ENCODE data around the gene PAWR.
"Not testable (repeated sequence)": the region's sequence is repeated elsewhere in the genome, so short reads cannot be mapped to it uniquely, and the experiment has no call there.

The PAWR gene

DNA sequence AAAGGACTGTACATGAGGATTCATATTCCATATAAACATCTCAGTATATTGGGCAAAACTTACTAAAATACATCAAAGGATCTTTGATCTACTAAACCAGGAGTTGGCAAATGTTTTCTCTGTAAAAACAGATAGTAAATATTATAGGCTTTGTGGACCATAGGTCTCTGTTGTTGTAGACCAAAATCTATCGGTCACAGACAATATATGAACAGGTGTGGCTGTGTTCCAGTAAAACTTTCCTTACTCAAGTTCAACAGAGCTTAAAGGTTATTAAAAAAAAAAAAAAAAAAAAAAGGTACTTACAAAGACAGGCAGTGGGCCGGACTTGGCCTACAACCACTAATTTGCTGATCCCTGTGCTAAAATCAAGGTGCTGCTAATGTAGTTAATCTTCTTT lies 40.3 kb downstream of the PAWR start:
- no peak for DNase-seq

DNA sequence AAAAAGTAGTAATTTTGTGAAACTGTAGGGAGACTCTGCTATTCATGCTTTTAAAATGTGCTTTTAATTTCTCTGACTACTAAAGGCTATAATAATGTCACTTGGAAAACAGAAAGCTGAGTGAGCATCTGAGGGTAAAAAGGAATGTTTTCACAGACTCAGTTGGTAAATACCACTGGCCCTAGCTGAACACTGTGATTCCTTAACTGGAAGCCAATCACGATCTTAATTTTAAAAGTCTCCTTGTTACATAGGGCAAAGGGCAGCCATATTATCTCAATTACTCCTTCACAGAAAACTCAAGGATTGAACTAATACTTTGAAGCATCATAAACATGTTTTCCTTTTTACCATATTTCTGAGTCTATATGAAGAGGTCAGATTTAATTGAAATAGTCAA lies 41.9 kb downstream of the PAWR start:
- no peak for DNase-seq

DNA sequence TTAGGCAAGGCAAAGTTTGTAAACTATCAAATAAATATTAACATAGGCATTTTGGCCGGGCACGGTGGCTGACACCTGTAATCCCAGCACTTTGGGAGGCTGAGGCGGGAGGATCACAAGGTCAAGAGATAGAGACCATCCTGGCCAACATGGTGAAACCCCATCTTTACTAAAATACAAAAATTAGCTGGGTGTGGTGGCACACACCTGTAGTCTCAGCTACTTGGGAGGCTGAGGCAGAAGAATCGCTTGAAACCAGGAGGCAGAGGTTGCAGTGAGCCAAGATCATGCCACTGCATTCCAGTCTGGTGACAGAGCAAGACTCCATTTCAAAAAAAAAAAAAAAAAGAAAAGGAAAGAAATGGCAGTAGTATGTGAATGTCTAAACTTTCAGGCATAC lies 43.9 kb downstream of the PAWR start:
- DNase-seq: not testable (repeated sequence)

DNA sequence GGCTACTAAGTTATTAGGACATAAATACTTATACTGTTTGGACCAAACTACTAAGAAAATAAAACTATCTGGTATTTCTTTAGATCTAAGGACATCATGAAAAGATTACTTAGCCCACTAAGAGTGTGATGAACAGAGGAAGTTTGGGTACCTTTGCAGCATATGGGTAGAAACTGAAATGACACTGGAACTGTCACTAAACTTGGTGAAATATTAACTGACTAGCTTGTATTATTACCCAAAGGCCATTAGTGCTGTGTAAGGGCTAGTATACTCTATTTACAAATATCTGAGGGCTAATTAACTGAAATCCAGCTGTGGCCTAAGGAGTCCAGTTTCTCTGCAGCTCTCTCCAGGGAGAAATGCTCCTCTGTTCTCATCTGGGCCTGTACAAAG lies 45.5 kb downstream of the PAWR start:
- DNase-seq: no peak

DNA sequence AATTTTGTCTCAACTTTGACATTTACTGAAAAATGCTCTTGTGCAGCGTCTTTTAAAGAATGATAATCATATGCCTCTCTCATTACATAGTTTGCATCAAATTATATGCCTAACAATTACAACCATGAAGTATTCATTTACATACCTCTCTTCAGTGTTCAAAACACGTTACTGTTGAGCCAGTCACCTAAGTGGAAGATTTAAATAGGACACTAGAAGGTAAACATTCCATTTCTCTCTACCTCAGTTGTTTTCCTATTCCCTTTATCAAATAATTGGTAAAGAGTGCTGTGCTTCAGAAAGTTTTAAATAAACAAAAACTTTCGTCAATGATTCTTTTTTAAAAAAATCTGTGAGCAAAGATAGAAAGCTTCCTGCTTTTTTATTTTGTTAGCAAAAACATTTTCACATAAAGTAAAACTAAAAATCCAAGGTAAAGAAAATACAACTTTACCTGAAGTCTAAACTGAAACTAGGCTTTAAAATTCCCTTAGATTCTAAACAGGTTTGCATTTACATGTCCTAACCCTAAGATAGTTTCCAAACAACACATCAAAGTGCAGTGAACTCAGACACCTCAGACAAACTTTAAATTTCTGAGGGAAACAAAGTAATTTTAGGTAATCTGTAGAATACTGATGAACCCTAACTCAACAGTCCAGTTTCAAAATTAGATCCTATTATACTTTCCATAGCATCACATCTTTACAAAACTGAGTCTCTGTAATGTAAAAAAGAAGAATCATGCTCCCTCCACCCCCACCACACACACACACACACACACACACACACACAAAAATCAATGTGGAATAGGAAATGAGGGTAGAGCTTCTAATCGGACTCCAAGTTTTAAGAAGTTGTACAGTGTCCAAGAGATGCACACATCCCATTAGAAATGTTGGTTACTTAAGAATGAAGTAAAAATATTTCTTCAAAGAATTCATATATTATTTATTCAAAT lies 46.2 kb downstream of the PAWR start:
- DNase-seq: no peak

GRCh38 chr12:79643821-79644220 lies 46.9 kb downstream of the PAWR start:
- DNase-seq: no peak

GRCh38 chr12:79638490-79638889 lies 52.3 kb downstream of the PAWR start:
- DNase-seq: no peak

- no peak for DNase-seq
Observed at GRCh38 chr12:79637093-79637492, 53.7 kb downstream of the PAWR start.

- no peak for DNase-seq
Observed at GRCh38 chr12:79635676-79636075, 55.1 kb downstream of the PAWR start.

DNA sequence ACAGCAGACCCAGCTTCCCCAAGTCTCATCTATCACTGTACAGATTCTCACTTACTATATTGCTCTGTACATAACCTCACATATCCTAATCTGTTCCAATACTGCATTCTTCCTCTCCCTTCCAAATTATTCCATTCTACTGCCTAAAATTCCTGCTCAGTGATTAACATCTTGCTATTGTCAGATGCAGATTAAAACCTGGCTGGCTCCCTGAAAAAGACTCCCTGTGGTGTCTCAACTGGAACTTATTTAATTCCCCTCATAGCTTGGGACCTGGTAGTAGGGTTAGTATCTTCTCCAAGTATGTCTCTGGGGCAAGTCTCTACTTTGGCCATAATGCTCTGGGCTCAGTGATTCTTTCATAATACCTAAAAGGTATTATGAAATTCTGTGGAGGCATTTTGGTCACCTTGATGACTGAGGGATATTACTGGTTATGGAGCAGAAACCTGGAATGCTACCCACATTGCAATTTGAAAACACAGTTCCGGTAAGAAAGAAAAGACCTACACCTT lies 55.8 kb downstream of the PAWR start:
- DNase-seq: no peak

DNA sequence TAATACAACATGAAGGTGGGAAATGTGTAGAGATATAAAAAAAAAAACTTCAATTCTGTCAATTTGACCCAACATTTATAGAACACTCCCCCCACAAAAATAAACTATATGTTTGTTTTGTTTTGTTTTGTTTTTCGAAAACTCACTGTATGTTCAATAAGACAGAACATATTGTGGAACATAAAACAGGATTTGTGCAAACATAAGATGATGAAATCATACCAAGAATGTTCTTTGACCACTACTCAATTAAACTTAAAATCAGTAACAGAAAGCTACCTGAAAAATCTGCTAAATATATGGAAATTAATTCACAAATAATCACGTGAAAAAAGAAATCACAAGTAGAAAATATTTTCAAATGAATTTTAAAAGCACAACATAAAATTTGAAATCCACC lies 61.2 kb downstream of the PAWR start:
- no peak for DNase-seq

DNA sequence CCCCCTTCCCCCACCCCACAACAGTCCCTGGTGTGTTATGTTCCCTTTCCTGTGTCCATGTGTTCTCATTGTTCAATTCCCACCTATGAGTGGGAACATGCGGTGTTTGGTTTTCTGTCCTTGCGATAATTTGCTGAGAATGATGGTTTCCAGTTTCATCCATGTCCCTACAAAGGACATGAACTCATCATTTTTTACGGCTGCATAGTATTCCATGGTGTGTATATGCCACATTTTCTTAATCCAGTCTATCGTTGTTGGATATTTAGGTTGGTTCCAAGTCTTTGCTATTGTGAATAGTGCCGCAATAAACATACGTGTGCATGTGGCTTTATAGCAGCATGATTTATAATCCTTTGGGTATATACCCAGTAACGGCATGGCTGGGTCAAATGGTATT lies 64.0 kb downstream of the PAWR start:
- not testable (repeated sequence) for DNase-seq

GRCh38 chr12:79624378-79624777 lies 66.4 kb downstream of the PAWR start:
- no peak for DNase-seq

- DNase-seq: no peak
Observed at GRCh38 chr12:79619872-79620562, 70.7 kb downstream of the PAWR start.

DNA sequence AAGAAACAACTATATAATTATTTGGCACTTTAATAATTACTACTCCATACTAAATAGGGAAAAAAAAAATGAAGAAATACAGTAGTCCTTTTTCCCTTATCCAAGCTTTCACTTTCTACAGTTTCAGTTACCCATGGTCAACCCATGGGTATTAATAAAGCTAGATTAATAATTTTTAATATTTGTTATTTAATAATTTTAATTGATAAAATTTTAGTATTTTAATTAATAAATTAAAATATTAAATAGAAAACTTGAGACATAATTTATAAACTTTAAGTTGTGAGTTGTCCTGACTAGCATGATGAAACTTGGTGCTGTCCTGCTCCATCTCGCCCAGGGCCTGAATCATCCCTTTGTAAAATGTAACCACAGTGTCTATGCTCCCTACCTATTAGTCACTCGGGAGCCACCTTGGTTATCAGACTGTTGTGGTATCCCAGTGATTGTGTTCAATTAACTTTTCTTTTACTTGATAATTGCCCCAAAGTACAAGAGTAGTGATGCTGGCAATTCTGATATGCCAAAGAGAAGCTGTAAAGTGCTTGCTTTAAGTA lies 71.8 kb downstream of the PAWR start:
- DNase-seq: no peak

GRCh38 chr12:79617696-79618095 lies 73.1 kb downstream of the PAWR start:
- DNase-seq: no peak

DNA sequence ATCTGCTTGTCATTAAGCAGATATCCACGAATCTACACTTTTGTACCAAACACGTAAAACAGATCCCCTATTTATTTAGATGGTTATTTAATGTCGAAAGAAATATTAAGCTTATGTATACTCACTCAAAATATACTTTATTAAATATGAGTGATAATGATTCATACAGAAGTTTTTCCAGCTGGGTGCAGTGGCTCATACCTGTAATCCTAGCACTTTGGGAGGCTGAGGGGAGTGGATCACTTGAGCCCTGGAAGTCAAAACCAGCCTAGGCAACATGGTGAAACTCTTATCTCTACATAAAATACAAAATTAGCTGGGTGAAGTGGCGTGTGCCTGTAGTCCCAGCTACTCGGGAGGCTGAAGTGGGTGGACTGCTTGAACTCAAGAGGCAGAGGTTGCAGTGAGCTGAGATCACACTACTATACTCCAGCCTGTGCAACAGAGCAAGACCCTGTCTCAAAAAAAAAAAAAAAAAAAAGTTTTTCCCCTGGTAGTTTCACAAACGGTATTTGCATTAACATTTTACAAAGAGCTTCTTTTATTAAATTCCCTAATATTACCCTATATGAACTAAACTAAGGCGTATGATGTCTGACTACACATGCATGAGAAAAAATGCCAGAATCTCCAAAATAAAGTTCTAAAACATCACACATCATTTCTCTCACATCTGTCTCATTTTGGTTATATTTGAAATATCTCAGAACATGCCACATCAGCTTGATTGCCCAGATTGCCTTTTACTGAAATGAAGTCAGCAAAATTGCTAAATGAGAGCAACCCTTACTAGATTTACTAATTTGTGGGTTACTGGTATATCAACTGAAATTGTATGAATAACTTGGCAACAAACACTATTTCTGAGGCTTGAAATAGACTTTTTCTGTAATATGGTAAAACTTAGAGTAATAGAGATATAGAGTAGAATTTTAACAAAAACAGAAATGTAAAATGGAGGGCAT lies 74.9 kb downstream of the PAWR start:
- DNase-seq: no peak

DNA sequence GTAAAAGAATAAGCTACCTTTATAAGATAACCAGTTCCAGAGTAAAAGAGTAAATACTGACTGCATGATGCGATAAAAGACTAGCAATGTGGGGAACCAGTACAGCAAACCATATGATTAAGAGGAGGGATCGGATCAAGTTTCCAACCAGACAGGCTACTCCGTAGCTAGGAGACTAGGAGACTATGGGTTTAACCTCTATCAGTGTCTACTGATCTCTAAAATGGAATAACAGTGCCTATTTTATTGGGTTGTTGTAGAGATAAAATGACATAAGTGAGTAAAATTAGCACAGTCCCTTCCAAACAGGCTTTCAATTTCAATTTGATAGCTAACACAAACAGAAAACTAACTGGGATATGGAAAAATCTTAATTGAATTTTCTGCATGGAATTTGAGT lies 76.0 kb downstream of the PAWR start:
- no peak for DNase-seq

GRCh38 chr12:79601908-79602307 lies 88.9 kb downstream of the PAWR start:
- no peak for DNase-seq

DNA sequence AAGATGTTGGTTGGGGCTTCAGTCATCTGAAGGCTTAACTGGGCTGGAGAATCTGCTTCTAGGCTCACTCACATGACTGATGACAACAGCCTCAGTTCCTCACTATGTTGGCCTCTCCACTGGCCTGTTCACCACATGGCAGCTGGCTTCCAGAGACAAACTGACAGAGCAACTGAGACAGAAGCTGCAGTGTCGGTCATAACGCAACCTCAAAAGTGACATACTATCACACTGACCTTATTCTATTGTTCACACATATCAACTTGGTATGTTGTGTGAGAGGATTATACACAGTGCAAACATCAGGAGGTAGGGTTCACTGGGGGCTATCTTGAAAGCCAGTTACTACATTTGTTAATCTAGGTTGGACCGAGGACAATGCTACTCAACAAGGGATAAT lies 92.9 kb downstream of the PAWR start:
- DNase-seq: no peak

DNA sequence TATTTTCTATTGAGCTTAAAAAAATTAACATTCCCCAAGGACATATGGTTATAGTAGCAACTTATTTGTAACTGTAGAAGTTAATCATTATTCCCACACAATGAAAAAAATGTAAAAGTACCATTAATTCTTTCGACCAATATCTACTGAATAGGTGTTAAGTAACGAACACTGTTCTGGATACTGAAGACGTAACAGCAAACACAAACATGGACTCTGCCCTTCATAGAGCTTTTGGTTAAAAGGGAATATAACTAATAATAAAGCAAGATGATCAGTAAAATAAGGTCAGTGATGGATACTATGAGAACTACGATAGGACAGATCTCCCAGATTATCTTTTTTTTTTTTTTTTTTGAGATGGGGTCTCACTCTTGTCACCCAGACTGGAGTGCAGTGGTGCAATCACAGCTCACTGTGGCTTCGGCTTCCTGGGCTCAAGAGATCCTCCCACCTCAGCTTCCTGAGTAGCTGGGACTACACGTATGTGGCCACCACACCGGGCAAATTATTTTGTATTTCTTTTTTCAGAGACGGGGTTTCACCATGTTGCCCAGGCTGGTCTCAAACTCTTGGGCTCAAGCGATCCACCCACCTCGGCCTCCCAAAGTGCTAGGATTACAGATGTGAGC lies 93.9 kb downstream of the PAWR start:
- no peak for DNase-seq

DNA sequence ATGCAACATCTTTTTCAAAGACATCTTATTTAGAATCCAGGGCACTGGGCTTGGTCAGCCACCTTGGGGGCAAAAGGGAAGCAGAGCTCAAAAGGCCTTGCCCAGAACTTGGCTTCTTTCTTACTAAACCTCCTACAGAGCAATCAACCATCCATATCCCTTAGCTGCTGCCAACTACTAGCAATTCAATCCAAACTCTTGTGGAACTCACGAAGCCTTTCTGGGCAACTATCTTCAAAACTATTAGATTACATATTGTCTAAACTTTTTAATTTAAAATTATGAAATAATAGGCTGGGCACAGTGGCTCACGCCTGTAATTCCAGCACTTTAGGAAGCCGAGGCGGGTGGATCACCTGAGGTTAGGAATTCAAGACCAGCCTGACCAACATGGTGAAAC lies 95.5 kb downstream of the PAWR start:
- no peak for DNase-seq
